A673 (cell line): ENCODE results near the gene CPNE5. TPM values are rescaled to one million over a fixed set of nuclear protein-coding genes. Genes with fewer than 3 reads are reported as not detected.

Experiments
- BruUV-seq: library from RNA; stranded (reverse); fragments of 400-500 nt; replicated peaks from 2 replicates; lab custom pipeline; 2021; lab: Mats Ljungman, UMichigan
- CTCF ChIA-PET: fragments of 300-600 bp; sonication (Branson Sonifier 250); formaldehyde crosslinking; loops from one replicate; lab custom pipeline; 2022; ENCODE audit warnings: antibody characterized with exemption; lab: Charles Lee
- POLR2A ChIA-PET: fragments of 300-600 bp; sonication (Branson Sonifier 250); formaldehyde crosslinking; loops from one replicate; lab custom pipeline; 2022; ENCODE audit warnings: antibody characterized with exemption; ENCODE audit not compliant: low non-redundant PET; lab: Charles Lee
- DNase-seq: peaks from one replicate; pipeline ENCODE4 v3.0.0-alpha.2; 2015; ENCODE audit warnings: low spot score
- H3K27ac ChIP-seq: fragments of 200-600 bp; sonication (generic); 2 replicates; pipeline ENCODE4 v1.5.1; 2016; ENCODE audit warnings: mixed run types, low read depth, mild to moderate bottlenecking, mixed read lengths, antibody characterized with exemption, low read length; ENCODE audit not compliant: poor library complexity, severe bottlenecking
- H3K27me3 ChIP-seq: fragments of 200-600 bp; sonication (generic); replicated peaks from 2 replicates; pipeline ENCODE4 v1.6.1; 2017; ENCODE audit warnings: mixed run types, low read depth, mild to moderate bottlenecking, mixed read lengths, antibody characterized with exemption, low read length; ENCODE audit not compliant: insufficient read depth, poor library complexity
- H3K36me3 ChIP-seq: fragments of 200-600 bp; sonication (generic); 2 replicates; pipeline ENCODE4 v1.6.1; 2016; ENCODE audit warnings: mixed run types, mild to moderate bottlenecking, mixed read lengths, antibody characterized with exemption, low read length; ENCODE audit not compliant: insufficient read depth, poor library complexity, severe bottlenecking
- H3K4me1 ChIP-seq: fragments of 200-600 bp; sonication (generic); 2 replicates; pipeline ENCODE4 v1.6.1; 2017; ENCODE audit warnings: mixed run types, mild to moderate bottlenecking, mixed read lengths, antibody characterized with exemption, low read length; ENCODE audit not compliant: insufficient read depth, poor library complexity, severe bottlenecking
- H3K4me3 ChIP-seq: fragments of 200-600 bp; sonication (generic); 2 replicates; pipeline ENCODE4 v1.5.1; 2016; ENCODE audit warnings: low read depth, mixed run types, mild to moderate bottlenecking, mixed read lengths, low read length; ENCODE audit not compliant: poor library complexity, severe bottlenecking
- H3K9me3 ChIP-seq: fragments of 200-600 bp; sonication (generic); 2 replicates; pipeline ENCODE4 v1.6.1; 2016; ENCODE audit warnings: mixed run types, low read depth, mild to moderate bottlenecking, mixed read lengths, antibody characterized with exemption, low read length; ENCODE audit not compliant: poor library complexity, severe bottlenecking
- CTCF ChIP-seq: fragments of 300-800, 200-600 bp; sonication (generic); conservative IDR thresholded peaks from 2 replicates; pipeline ENCODE4 v1.5.1; 2017; ENCODE audit warnings: low read depth, mild to moderate bottlenecking, antibody characterized with exemption, low read length, moderate library complexity, mixed read lengths
- EZH2 ChIP-seq: fragments of 200-600 bp; sonication (generic); IDR thresholded peaks from 2 replicates; pipeline ENCODE4 v1.6.1; 2017; ENCODE audit warnings: borderline replicate concordance, low read depth, mild to moderate bottlenecking, mixed read lengths, antibody characterized with exemption, low read length; ENCODE audit not compliant: poor library complexity, severe bottlenecking
- intact Hi-C: fragments of 100-400 bp; cut with micrococcal nuclease; formaldehyde crosslinking; loops from one replicate; pipeline ENCODE4 v1.10.0; 2022; ENCODE audit not compliant: unreplicated experiment
- total RNA-seq: library from RNA; stranded (reverse); gene quantifications from 2 replicates; pipeline ENCODE4 v1.2.3, GENCODE V29; 2021

CPNE5 gene
- total RNA-seq, 1 experiment from 2014 or later, result 0.13 TPM

DNA sequence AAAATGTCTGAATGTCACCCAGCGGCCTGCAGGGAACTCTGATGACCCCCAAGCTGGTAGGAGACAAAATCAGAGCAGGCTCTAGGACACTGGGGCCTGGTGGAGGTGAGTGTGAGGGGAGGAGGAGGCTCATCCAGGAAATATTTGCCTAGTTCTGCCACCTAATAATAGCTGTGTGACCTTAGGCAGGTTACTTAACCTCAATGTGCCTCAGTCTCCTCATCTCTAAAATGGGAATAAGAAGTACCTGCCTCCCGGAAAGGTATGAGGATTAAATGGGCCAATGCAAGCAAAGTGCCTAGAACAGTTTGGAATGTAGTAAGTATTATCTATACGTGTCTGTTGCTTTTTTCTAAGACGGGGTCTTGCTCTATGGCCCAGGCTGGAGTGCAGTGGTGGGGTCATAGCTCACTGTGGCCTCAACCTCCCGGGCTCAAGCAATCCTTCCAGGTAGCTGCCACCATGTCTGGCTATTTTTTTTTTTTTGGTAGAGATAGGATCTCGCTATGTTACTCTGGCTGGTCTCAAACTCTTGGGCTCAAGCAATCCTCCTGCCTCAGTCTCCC, 81.2 kb downstream of the CPNE5 start:
- Histone ChIP-seq H3K4me3 (no peak overlapping the region), H3K27me3 (no peaks in the 10 kb centered on the region), H3K9me3 (no peaks in the 10 kb centered on the region), H3K4me1 (no peaks in the 10 kb centered on the region), H3K27ac (no peak overlapping the region), H3K36me3 (no peaks in the 10 kb centered on the region)
- no peak for DNase-seq
- TF ChIP-seq CTCF, result no peak
- no peak for TF ChIP-seq EZH2
- POLR2A ChIA-PET, result no interaction called here
- intact Hi-C loops, result loop anchor here (2.0 to 5.0 kb wide), 2 partner anchors 143 to 336 kb away; no protein-coding TSS in a partner anchor
- no TSS peak for BruUV-seq
- CTCF ChIA-PET, result no interaction called here

GRCh38 chr6:36757206-36757605, 82.0 kb downstream of the CPNE5 start:
- Histone ChIP-seq H3K27me3 (no peaks in the 10 kb centered on the region), H3K4me3 (no peak overlapping the region), H3K4me1 (no peaks in the 10 kb centered on the region), H3K27ac (no peak overlapping the region), H3K9me3 (no peaks in the 10 kb centered on the region), H3K36me3 (no peaks in the 10 kb centered on the region)
- no peak for DNase-seq
- BruUV-seq, result no TSS peak
- POLR2A ChIA-PET, result no interaction called here
- TF ChIP-seq EZH2 (no peak), CTCF (no peak)
- CTCF ChIA-PET, result no interaction called here
- intact Hi-C loops, result loop anchor here (5.0 kb wide), 1 partner anchor 335 kb away; no protein-coding TSS in a partner anchor

- CTCF ChIA-PET, result no interaction called here
- H3K4me3 ChIP-seq, result no peak overlapping the region
- no peak for TF ChIP-seq EZH2
- TF ChIP-seq CTCF, result no peak
- intact Hi-C loops, result loop anchor here (5.0 kb wide), 1 partner anchor 334 kb away; no protein-coding TSS in a partner anchor
- no TSS peak for BruUV-seq
- no peaks in the 10 kb centered on the region for H3K4me1 ChIP-seq
- POLR2A ChIA-PET, result no interaction called here
- H3K9me3 ChIP-seq, result no peaks in the 10 kb centered on the region
- DNase-seq, result no peak
- no peak overlapping the region for H3K27ac ChIP-seq
- no peaks in the 10 kb centered on the region for H3K36me3 ChIP-seq
- no peaks in the 10 kb centered on the region for H3K27me3 ChIP-seq
Observed at GRCh38 chr6:36756786-36757185, 82.5 kb downstream of the CPNE5 start.
